Measurements from ENCODE around the gene MOGAT2.

DNA sequence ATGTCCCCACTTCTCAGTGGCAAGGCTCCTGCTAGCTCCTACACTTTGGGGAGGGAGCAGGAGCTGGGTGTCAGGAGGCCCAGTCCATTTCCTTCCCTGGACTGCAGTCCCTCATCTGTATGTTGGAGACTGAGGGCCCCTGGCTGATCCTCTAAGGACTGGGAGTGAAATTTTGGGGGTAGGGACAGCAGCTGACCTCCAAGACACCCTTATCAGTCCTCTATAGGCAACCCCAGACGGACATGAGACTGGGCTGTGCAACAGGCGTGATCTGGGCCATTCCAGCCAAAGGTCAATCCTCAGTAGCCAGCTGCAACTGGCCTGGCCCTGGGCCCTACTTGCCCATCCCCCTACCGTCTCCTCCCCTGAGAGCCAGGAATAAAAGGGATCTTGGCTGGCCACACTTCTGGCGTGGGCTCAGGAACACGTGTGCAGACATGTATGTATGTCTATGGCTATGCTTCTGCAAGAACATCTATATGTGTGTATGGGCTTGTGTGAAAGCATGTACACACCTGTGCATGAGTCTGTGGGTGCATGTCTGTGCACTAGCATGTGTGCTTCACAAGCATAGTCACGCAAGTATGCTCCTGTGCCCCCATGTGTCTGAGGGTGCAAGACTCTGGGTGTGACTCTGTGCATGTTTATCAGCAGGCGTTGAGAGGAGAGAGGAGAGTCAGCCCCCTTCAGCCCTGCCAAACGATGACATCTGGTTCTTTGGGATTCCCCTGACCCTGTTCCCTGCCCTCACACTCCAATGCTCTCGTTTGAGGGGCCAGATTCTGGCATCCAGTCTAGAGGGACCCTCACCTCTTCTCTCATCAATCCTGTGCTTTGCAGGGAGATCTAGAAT, 26.3 kb downstream of the MOGAT2 start:
- TF ChIP-seq, protein P1, sequence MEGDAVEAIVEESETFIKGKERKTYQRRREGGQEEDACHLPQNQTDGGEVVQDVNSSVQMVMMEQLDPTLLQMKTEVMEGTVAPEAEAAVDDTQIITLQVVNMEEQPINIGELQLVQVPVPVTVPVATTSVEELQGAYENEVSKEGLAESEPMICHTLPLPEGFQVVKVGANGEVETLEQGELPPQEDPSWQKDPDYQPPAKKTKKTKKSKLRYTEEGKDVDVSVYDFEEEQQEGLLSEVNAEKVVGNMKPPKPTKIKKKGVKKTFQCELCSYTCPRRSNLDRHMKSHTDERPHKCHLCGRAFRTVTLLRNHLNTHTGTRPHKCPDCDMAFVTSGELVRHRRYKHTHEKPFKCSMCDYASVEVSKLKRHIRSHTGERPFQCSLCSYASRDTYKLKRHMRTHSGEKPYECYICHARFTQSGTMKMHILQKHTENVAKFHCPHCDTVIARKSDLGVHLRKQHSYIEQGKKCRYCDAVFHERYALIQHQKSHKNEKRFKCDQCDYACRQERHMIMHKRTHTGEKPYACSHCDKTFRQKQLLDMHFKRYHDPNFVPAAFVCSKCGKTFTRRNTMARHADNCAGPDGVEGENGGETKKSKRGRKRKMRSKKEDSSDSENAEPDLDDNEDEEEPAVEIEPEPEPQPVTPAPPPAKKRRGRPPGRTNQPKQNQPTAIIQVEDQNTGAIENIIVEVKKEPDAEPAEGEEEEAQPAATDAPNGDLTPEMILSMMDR (IDR thresholded peaks at IDR 0.05; ENCODE audit: poor library complexity): no peak
- no peak for TF ChIP-seq EZH2 (IDR thresholded peaks at IDR 0.05; ENCODE audit: borderline replicate concordance)
- TF ChIP-seq EZH2phosphoT487 (IDR thresholded peaks at IDR 0.05; ENCODE audit: low read depth, severe bottlenecking, unreplicated experiment): no peak

All from hepatocyte (in vitro differentiated cells).